K562 (cell line): ENCODE data around the gene FADD. TPM values are rescaled to one million over a fixed set of nuclear protein-coding genes. Genes with fewer than 3 reads are reported as not detected.
A peak's percentile ranks its signal among the peaks of the same experiment; 100 is the strongest.
"Not testable (repeated sequence)": the region's sequence is repeated elsewhere in the genome, so short reads cannot be mapped to it uniquely, and the experiment has no call there.

Experiments used
- ATAC-seq: fragments of 200-7000 bp; cut with Tn5 transposase; 3 replicates; pipeline ENCODE4 v1.9.1; 2020; ENCODE audit warnings: moderate library complexity
- BruUV-seq: library from RNA; stranded (reverse); fragments of 400-500 nt; replicated peaks from 2 replicates; lab custom pipeline; 2021; lab: Mats Ljungman, UMichigan
- CTCF ChIA-PET: fragments of 300-600 bp; formaldehyde crosslinking; extraction: SDS; loops from one replicate; lab custom pipeline; 2021; ENCODE audit warnings: low intra/inter-chr PET ratio; lab: Yijun Ruan, JAX
- POLR2A ChIA-PET: fragments of 300-600, 350-650 bp; sonication (Branson Sonifier 250); formaldehyde crosslinking; extraction: SDS; loops from one replicate; lab custom pipeline; 2021; ENCODE audit warnings: antibody characterized with exemption, inconsistent platforms; lab: Yijun Ruan, JAX
- DNase-seq, 4 experiments: peaks; one replicate each; pipeline versions ENCODE4 v3.0.0 to v3.0.0-alpha.2; 2011 to 2018; ENCODE audit warnings: low spot score in 3 of 4, mixed read lengths in 3 of 4; ENCODE audit errors: extremely low read depth in 1 of 4
- FAIRE-seq: peaks from 2 replicates; lab custom pipeline; 2011; peaks lifted over from hg19 to GRCh38; lab: Jason Lieb, UNC
- H2AFZ ChIP-seq: 2 replicates; pipeline ENCODE4 v1.6.0; 2011; ENCODE audit warnings: low read depth, low read length, control low read depth, inconsistent platforms
- H3K27ac ChIP-seq: fragments of 200-600 bp; 3 replicates; pipeline ENCODE4 v1.8.0; 2011; ENCODE audit warnings: low read depth, mild to moderate bottlenecking, control low read depth, inconsistent platforms, low read length, moderate library complexity, mixed read lengths; ENCODE audit errors: extremely low read depth
- H3K27me3 ChIP-seq, 2 experiments: fragments of 300-600 bp in 1 of 2; 2 replicates in 1 of 2; 3 replicates in 1 of 2; pipeline versions ENCODE4 v1.6.0 to v1.8.0; 2011; ENCODE audit warnings: inconsistent platforms in 2 of 2, low read length in 2 of 2, mild to moderate bottlenecking in 1 of 2, mixed read lengths in 1 of 2, moderate library complexity in 1 of 2; ENCODE audit not compliant: control insufficient read depth in 2 of 2, insufficient read depth in 2 of 2
- H3K36me3 ChIP-seq: fragments of 300-600 bp; 3 replicates; pipeline ENCODE4 v1.8.0; 2011; ENCODE audit warnings: mild to moderate bottlenecking, low read length, inconsistent platforms; ENCODE audit not compliant: control insufficient read depth, insufficient read depth
- H3K4me1 ChIP-seq, 2 experiments: fragments of 200-600 bp in 1 of 2; replicated peaks in 1 of 2; 2 replicates in 1 of 2; 3 replicates in 1 of 2; pipeline versions ENCODE4 v1.5.1 to v1.8.0; 2011; ENCODE audit warnings: inconsistent platforms in 2 of 2, low read length in 2 of 2, mild to moderate bottlenecking in 1 of 2, mixed read lengths in 1 of 2, moderate library complexity in 1 of 2; ENCODE audit not compliant: control insufficient read depth in 2 of 2, insufficient read depth in 2 of 2
- H3K4me2 ChIP-seq: 2 replicates; pipeline ENCODE4 v1.6.1; 2011; ENCODE audit warnings: low read length, control low read depth, inconsistent platforms, mixed read lengths; ENCODE audit not compliant: insufficient read depth
- H3K4me3 ChIP-seq: fragments of 200-600 bp; sonication (generic), shearing (Covaris generic); 2 replicates; pipeline ENCODE4 v1.5.1; 2016; ENCODE audit warnings: control low read depth, inconsistent platforms
- H3K79me2 ChIP-seq: fragments of 200-600 bp; 3 replicates; pipeline ENCODE4 v1.8.0; 2011; ENCODE audit warnings: low read length, inconsistent platforms; ENCODE audit not compliant: control insufficient read depth, insufficient read depth
- H3K9ac ChIP-seq, 2 experiments: 2 replicates each; pipeline versions ENCODE4 v1.6.0 to v1.6.1; 2011; ENCODE audit warnings: low read depth in 2 of 2, low read length in 2 of 2, control low read depth in 1 of 2, inconsistent platforms in 1 of 2, mild to moderate bottlenecking in 1 of 2, mixed read lengths in 1 of 2; ENCODE audit not compliant: insufficient read depth in 1 of 2
- H3K9me1 ChIP-seq: one replicate; pipeline ENCODE4 v1.6.0; 2011; ENCODE audit warnings: inconsistent platforms, mild to moderate bottlenecking, low read length, moderate library complexity; ENCODE audit not compliant: control insufficient read depth, insufficient read depth
- H3K9me3 ChIP-seq: replicated peaks from 2 replicates; pipeline ENCODE4 v1.5.1; 2011; ENCODE audit warnings: low read depth, low read length, inconsistent platforms; ENCODE audit not compliant: control insufficient read depth, insufficient read depth
- H4K20me1 ChIP-seq: replicated peaks from 2 replicates; pipeline ENCODE4 v1.6.1; 2011; ENCODE audit warnings: low read length, inconsistent platforms, mixed read lengths; ENCODE audit not compliant: control insufficient read depth, insufficient read depth
- DPF2 ChIP-seq: fragments of 450-650 bp; IDR thresholded peaks from 2 replicates; pipeline ENCODE4 v1.6.1; 2016
- HDAC1 ChIP-seq, 2 experiments: fragments of 450-650 bp; IDR thresholded peaks; 2 replicates each; pipeline ENCODE4 v1.6.1; 2016 to 2017; ENCODE audit warnings: inconsistent platforms in 1 of 2, mild to moderate bottlenecking in 1 of 2, moderate library complexity in 1 of 2
- SMARCA4 ChIP-seq: fragments of 450-650 bp; IDR thresholded peaks from 2 replicates; pipeline ENCODE4 v1.6.1; 2016
- ZBTB40 ChIP-seq, 2 experiments: fragments of 450-650 bp in 1 of 2; sonication (generic) in 1 of 2; formaldehyde crosslinking in 1 of 2; IDR thresholded peaks; 2 replicates each; pipeline versions ENCODE4 v1.7.1 to v1.9.0; 2016 to 2022; ENCODE audit warnings: inconsistent platforms in 1 of 2, mild to moderate bottlenecking in 1 of 2, missing genetic modification reagents in 1 of 2
- whole genome bisulfite sequencing: fragments of 100-300 bp; shearing (Covaris generic); methylation state at CpG from one replicate; pipeline ENCODE4 v1.1.6; 2016; ENCODE audit warnings: low coverage, mixed read lengths; ENCODE audit not compliant: insufficient coverage; ENCODE audit errors: missing lambda C conversion rate; 5-methylcytosine and 5-hydroxymethylcytosine counted together
- in situ Hi-C: fragments of 300-500 bp; cut with MboI; formaldehyde crosslinking; loops from 4 replicates; pipeline ENCODE4 v1.15.0; 2018; ENCODE audit warnings: inconsistent platforms, mixed read lengths
- intact Hi-C: fragments of 100-400 bp; cut with micrococcal nuclease; formaldehyde crosslinking; loops from 2 replicates; pipeline ENCODE4 v1.14.2; 2022
- polyA plus RNA-seq, 8 experiments: library from polyadenylated mRNA; depleted of rRNA in 4 of 8; stranded (reverse) in 5 of 8; unstranded in 3 of 8; fragments of >200 nt; fragmentation: Nextera tagmentation in 2 of 8; fragmentation: Illumina TruSeq in 1 of 8; extraction: Ambion mirVana in 2 of 8; extraction: Trizol in 1 of 8; gene quantifications; 2 replicates each; pipeline versions ENCODE4 v1.2.1 to v1.2.3, GENCODE V29; 2011 to 2014; ENCODE audit warnings: inconsistent platforms in 1 of 8, missing spikeins in 1 of 8
- total RNA-seq, 7 experiments: library from RNA; depleted of rRNA in 6 of 7; stranded (reverse); fragments of >200 nt in 6 of 7; fragmentation: Illumina TruSeq in 2 of 7; extraction: Trizol in 2 of 7; gene quantifications; 2 replicates each; pipeline versions ENCODE4 v1.2.1 to v1.2.3, GENCODE V29; 2011 to 2021; ENCODE audit warnings: low replicate concordance in 1 of 7
- TF ChIP-seq, protein P1 (sequence below): sonication (generic); IDR thresholded peaks from 2 replicates; pipeline ENCODE4 v1.6.1; 2016
- TF ChIP-seq, protein P2 (sequence below): fragments of 450-650 bp; formaldehyde crosslinking; IDR thresholded peaks from 2 replicates; pipeline ENCODE4 v1.4.0; 2022; ENCODE audit warnings: missing genetic modification characterization

The FADD gene
- total and polyA plus RNA-seq, 9 of the 15 experiments (the other 6 are each of a cell fraction or from before 2014, with no cell fraction given), result 0.29 to 26.9 (median 20.4) TPM

DNA sequence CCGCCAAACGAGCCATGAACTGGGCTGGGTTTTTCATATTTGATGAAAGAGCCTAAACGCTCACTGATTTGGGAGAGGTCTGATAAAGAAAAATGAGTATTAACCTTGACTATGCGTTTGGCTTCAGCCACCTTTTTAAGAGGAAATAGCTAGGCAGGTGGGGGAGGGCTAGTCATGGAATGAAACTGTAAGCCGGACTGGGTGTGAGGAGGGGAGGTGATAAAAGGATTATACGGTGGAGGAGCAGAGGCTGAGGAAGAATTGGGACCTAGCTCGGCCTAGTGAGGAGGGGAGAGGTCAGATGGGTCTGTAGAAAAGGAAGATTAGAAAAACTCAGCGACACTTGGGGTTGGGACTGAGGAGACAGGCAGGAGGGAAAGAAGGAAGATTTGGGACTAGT is 15.0 kb downstream of the FADD start:
- peak overlapping the region; percentile 49; the same call in 2 of the 3 replicates for H3K27ac ChIP-seq
- DNase-seq, result peak in 1 of 4 experiments; percentile 43
- peak overlapping the region; percentile 69 for H2AFZ ChIP-seq
- H3K4me1 ChIP-seq; ATAC-seq; FAIRE-seq; H3K27me3 ChIP-seq; H3K9ac ChIP-seq; in situ Hi-C loops; H3K9me1 ChIP-seq; H3K36me3 ChIP-seq; H3K4me3 ChIP-seq; CTCF ChIA-PET; H3K9me3 ChIP-seq; H4K20me1 ChIP-seq; intact Hi-C loops; H3K79me2 ChIP-seq; BruUV-seq; TF ChIP-seq ZBTB40 (CRISPR knock-in tag; IDR thresholded peaks at IDR 0.05): not testable (repeated sequence)
- POLR2A ChIA-PET, result interaction anchor here (0.6 to 0.9 kb wide), 2 partner anchors 13 to 14 kb away, joined by 4 to 5 read pairs; no protein-coding TSS in a partner anchor
- WGBS, result 9% methylated on average over 8 of the region's 8 CpGs
- H3K4me2 ChIP-seq, result peak overlapping the region; percentile 34
- TF ChIP-seq HDAC1 (IDR thresholded peaks at IDR 0.05), result peak in 1 of 2 experiments; percentile 32; a peak in 1 of 4 replicates
- TF ChIP-seq ZBTB40 (IDR thresholded peaks at IDR 0.05), result 0 out of 2 replicates have a peak, but pooled peaks have one; percentile 21
- TF ChIP-seq SMARCA4, result peak; percentile 46; the same call in 1 of the 2 replicates
- TF ChIP-seq, protein P1, sequence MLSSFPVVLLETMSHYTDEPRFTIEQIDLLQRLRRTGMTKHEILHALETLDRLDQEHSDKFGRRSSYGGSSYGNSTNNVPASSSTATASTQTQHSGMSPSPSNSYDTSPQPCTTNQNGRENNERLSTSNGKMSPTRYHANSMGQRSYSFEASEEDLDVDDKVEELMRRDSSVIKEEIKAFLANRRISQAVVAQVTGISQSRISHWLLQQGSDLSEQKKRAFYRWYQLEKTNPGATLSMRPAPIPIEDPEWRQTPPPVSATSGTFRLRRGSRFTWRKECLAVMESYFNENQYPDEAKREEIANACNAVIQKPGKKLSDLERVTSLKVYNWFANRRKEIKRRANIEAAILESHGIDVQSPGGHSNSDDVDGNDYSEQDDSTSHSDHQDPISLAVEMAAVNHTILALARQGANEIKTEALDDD, result peak; percentile 60; the same call in 1 of the 2 replicates
- TF ChIP-seq DPF2, result peak; percentile 46; the same call in 1 of the 2 replicates
- TF ChIP-seq, protein P2, sequence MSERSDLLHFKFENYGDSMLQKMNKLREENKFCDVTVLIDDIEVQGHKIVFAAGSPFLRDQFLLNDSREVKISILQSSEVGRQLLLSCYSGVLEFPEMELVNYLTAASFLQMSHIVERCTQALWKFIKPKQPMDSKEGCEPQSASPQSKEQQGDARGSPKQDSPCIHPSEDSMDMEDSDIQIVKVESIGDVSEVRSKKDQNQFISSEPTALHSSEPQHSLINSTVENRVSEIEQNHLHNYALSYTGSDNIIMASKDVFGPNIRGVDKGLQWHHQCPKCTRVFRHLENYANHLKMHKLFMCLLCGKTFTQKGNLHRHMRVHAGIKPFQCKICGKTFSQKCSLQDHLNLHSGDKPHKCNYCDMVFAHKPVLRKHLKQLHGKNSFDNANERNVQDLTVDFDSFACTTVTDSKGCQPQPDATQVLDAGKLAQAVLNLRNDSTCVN (CRISPR knock-in tag), result 0 out of 2 replicates have a peak, but pooled peaks have one; percentile 11
